ENCODE data around the gene MAGOH. TPM values are rescaled to one million over a fixed set of nuclear protein-coding genes. Genes with fewer than 3 reads are reported as not detected.

MAGOH gene
- total and polyA plus RNA-seq, 9 of the 15 experiments (the other 6 are each of a cell fraction or from before 2014, with no cell fraction given), result 102 to 342 (median 135) TPM

DNA sequence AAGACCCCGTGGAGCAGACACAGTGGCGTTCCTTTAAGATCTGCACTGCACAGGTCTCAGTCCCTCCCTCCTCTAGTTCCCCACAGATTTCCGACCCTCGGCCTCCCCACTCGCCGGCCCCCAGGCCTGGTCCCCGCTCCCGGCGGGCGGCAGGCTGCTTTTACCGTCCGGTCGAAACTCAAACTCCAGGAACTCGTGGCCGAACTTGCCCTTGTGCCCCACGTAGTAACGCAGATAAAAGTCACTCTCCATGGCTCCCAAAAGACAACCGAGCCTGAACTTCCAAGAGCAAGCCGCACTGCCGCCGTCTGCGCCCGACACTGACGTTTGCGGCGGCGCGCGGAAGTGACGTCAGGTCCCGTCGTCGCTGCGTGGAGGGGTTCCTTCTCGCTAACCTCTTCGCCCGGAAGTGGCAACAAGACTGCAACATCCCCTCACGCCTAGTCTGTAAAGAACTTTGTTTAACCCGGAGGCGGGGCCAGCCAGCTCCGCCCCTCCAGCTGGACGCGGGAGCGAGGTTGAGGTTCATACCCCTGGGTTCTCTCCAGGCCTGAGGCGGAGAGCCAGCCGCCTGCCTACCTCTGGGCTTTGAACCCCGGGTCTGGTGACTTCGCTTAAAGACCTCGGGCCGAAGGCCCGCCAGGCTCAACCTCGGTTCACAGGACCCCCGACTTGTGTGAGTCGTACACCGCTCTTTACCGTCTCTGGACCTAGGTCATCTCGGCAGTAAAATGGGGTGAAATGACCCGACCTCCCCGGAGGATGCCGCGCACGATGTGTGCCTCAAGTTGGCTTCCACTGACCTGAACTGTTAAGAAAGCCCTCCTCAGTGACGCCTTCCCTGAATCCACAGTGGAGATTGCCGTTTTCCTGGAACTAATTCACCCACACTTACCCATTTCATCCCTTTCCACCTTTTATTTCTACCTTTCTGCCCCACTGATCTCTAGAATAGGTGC, at the start of gene MAGOH (continued):
- TF ChIP-seq IFI16 (CRISPR knock-in tag; IDR thresholded peaks at IDR 0.05) (no peak), ASH1L (IDR thresholded peaks at IDR 0.05; ENCODE audit: borderline replicate concordance, low read depth, partially characterized antibody) (no peak), BRD4 (IDR thresholded peaks at IDR 0.05) (peak; percentile 8; the same call in 1 of the 2 replicates), ZNF274 (IDR thresholded peaks at IDR 0.05; ENCODE audit: borderline replicate concordance, low read depth, low read length) (no peak), MTF1 (CRISPR knock-in tag; IDR thresholded peaks at IDR 0.05; ENCODE audit: borderline replicate concordance) (no peak)
- TF ChIP-seq, protein P1, sequence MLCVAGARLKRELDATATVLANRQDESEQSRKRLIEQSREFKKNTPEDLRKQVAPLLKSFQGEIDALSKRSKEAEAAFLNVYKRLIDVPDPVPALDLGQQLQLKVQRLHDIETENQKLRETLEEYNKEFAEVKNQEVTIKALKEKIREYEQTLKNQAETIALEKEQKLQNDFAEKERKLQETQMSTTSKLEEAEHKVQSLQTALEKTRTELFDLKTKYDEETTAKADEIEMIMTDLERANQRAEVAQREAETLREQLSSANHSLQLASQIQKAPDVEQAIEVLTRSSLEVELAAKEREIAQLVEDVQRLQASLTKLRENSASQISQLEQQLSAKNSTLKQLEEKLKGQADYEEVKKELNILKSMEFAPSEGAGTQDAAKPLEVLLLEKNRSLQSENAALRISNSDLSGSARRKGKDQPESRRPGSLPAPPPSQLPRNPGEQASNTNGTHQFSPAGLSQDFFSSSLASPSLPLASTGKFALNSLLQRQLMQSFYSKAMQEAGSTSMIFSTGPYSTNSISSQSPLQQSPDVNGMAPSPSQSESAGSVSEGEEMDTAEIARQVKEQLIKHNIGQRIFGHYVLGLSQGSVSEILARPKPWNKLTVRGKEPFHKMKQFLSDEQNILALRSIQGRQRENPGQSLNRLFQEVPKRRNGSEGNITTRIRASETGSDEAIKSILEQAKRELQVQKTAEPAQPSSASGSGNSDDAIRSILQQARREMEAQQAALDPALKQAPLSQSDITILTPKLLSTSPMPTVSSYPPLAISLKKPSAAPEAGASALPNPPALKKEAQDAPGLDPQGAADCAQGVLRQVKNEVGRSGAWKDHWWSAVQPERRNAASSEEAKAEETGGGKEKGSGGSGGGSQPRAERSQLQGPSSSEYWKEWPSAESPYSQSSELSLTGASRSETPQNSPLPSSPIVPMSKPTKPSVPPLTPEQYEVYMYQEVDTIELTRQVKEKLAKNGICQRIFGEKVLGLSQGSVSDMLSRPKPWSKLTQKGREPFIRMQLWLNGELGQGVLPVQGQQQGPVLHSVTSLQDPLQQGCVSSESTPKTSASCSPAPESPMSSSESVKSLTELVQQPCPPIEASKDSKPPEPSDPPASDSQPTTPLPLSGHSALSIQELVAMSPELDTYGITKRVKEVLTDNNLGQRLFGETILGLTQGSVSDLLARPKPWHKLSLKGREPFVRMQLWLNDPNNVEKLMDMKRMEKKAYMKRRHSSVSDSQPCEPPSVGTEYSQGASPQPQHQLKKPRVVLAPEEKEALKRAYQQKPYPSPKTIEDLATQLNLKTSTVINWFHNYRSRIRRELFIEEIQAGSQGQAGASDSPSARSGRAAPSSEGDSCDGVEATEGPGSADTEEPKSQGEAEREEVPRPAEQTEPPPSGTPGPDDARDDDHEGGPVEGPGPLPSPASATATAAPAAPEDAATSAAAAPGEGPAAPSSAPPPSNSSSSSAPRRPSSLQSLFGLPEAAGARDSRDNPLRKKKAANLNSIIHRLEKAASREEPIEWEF (CRISPR knock-in tag; IDR thresholded peaks at IDR 0.05), result no peak
- TF ChIP-seq, protein P2, sequence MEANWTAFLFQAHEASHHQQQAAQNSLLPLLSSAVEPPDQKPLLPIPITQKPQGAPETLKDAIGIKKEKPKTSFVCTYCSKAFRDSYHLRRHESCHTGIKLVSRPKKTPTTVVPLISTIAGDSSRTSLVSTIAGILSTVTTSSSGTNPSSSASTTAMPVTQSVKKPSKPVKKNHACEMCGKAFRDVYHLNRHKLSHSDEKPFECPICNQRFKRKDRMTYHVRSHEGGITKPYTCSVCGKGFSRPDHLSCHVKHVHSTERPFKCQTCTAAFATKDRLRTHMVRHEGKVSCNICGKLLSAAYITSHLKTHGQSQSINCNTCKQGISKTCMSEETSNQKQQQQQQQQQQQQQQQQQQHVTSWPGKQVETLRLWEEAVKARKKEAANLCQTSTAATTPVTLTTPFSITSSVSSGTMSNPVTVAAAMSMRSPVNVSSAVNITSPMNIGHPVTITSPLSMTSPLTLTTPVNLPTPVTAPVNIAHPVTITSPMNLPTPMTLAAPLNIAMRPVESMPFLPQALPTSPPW (CRISPR knock-in tag; IDR thresholded peaks at IDR 0.05), result peak; percentile 77
- TF ChIP-seq, protein P3, sequence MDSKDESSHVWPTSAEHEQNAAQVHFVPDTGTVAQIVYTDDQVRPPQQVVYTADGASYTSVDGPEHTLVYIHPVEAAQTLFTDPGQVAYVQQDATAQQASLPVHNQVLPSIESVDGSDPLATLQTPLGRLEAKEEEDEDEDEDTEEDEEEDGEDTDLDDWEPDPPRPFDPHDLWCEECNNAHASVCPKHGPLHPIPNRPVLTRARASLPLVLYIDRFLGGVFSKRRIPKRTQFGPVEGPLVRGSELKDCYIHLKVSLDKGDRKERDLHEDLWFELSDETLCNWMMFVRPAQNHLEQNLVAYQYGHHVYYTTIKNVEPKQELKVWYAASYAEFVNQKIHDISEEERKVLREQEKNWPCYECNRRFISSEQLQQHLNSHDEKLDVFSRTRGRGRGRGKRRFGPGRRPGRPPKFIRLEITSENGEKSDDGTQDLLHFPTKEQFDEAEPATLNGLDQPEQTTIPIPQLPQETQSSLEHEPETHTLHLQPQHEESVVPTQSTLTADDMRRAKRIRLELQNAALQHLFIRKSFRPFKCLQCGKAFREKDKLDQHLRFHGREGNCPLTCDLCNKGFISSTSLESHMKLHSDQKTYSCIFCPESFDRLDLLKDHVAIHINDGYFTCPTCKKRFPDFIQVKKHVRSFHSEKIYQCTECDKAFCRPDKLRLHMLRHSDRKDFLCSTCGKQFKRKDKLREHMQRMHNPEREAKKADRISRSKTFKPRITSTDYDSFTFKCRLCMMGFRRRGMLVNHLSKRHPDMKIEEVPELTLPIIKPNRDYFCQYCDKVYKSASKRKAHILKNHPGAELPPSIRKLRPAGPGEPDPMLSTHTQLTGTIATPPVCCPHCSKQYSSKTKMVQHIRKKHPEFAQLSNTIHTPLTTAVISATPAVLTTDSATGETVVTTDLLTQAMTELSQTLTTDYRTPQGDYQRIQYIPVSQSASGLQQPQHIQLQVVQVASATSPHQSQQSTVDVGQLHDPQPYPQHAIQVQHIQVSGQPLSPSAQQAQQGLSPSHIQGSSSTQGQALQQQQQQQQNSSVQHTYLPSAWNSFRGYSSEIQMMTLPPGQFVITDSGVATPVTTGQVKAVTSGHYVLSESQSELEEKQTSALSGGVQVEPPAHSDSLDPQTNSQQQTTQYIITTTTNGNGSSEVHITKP (IDR thresholded peaks at IDR 0.05; ENCODE audit: partially characterized antibody), result peak; percentile 80
- TF ChIP-seq, protein P4, sequence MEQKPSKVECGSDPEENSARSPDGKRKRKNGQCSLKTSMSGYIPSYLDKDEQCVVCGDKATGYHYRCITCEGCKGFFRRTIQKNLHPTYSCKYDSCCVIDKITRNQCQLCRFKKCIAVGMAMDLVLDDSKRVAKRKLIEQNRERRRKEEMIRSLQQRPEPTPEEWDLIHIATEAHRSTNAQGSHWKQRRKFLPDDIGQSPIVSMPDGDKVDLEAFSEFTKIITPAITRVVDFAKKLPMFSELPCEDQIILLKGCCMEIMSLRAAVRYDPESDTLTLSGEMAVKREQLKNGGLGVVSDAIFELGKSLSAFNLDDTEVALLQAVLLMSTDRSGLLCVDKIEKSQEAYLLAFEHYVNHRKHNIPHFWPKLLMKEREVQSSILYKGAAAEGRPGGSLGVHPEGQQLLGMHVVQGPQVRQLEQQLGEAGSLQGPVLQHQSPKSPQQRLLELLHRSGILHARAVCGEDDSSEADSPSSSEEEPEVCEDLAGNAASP (IDR thresholded peaks at IDR 0.05), result no peak

Data from K562 (cell line).